ENCODE data around the gene PTP4A1. TPM values are rescaled to one million over a fixed set of nuclear protein-coding genes. Genes with fewer than 3 reads are reported as not detected.

The PTP4A1 gene
- polyA plus RNA-seq, 1 of the 3 experiments (the other 2 are of a cell fraction) = 12.5 TPM

GRCh38 chr6:63573076-63573898 is 1.0 kb downstream of the PTP4A1 start:
- H3K9me3 ChIP-seq = no peaks in the 10 kb centered on the region
- ChIA-PET POLR2A (interaction anchor here (1.2 to 1.5 kb wide), 3 partner anchors 63 to 244 kb away, joined by 3 to 10 read pairs (median 3); partner anchors contain the start of gene PHF3), CTCF (interaction anchor here (0.6 to 2.3 kb wide), 13 partner anchors 11 to 233 kb away, joined by 3 to 26 read pairs (median 3); no protein-coding TSS in a partner anchor)
- no peaks in the 10 kb centered on the region for H3K9me2 ChIP-seq
- DNase-seq = peak; percentile 70
- peaks cover 5% of the 10 kb centered on the region for H3F3A ChIP-seq (replicated peaks; ENCODE audit: insufficient read depth)
- no peaks in the 10 kb centered on the region for H3K27me3 ChIP-seq (ENCODE audit: insufficient read depth)
- H2AFZ ChIP-seq (ENCODE audit: low read depth) = 0 out of 2 replicates have a peak overlapping the region, but pooled peaks have one; percentile 48
- H3K27ac ChIP-seq (ENCODE audit: low read depth in 2 of 2, low read length in 1 of 2) = peak overlapping the region; percentile 89 to 98
- H3K4me2 ChIP-seq = peak overlapping the region; percentile 80
- peaks cover 0 to 5% of the 10 kb centered on the region in 2 experiments; a peak in 3 of 4 replicates for H3K4me1 ChIP-seq (ENCODE audit: control insufficient read depth in 1 of 2, insufficient read depth in 2 of 2, low read depth in 1 of 2, low read length in 1 of 2)
- peak overlapping the region; percentile 97 for H3K9ac ChIP-seq
- H3K79me2 ChIP-seq (ENCODE audit: insufficient read depth) = peaks cover 60% of the 10 kb centered on the region
- peaks cover 20 to 22% of the 10 kb centered on the region in 2 experiments for H3K36me3 ChIP-seq (replicated peaks in 1 of 2; ENCODE audit: control insufficient read depth in 1 of 2, insufficient read depth in 2 of 2, low read length in 1 of 2)
- TF ChIP-seq POLR2AphosphoS5 (IDR thresholded peaks at IDR 0.05; ENCODE audit: low read depth, low read length) = peak; percentile 61; the same call in 1 of the 2 replicates
- peak; percentile 62; the same call in 1 of the 2 replicates for TF ChIP-seq MXI1 (IDR thresholded peaks at IDR 0.05; ENCODE audit: low read depth, low read length)
- TF ChIP-seq ELF1 (IDR thresholded peaks at IDR 0.05) = peak; percentile 17; the same call in 1 of the 2 replicates
- TF ChIP-seq YY1 (IDR thresholded peaks at IDR 0.05; ENCODE audit: low read depth) = peak; percentile 68; the same call in 1 of the 2 replicates
- no peak; the same call in 1 of the 2 replicates for TF ChIP-seq NRF1 (IDR thresholded peaks at IDR 0.05; ENCODE audit: low read depth, low read length)
- TF ChIP-seq GATA2 (CRISPR knock-in tag; IDR thresholded peaks at IDR 0.05) = no peak
- TF ChIP-seq MAX (IDR thresholded peaks at IDR 0.05; ENCODE audit: low read depth) = peak; percentile 52; the same call in 1 of the 2 replicates
- H3K4me3 ChIP-seq (ENCODE audit: low read depth in 2 of 2, low read length in 1 of 2) = peak overlapping the region; percentile 72 to 95
- peaks cover 35% of the 10 kb centered on the region for H4K20me1 ChIP-seq (ENCODE audit: insufficient read depth)
- under 1% methylated on average over 14 of the region's 86 CpGs for WGBS (ENCODE audit: low lambda C conversion rate)

GRCh38 chr6:63573899-63574553 is 1.7 kb downstream of the PTP4A1 start:
- Histone ChIP-seq H3K79me2 (ENCODE audit: insufficient read depth) (peaks cover 66% of the 10 kb centered on the region), H3K4me2 (peak overlapping the region; percentile 80), H3K9ac (peak overlapping the region; percentile 97), H3K36me3 (replicated peaks in 1 of 2; ENCODE audit: control insufficient read depth in 1 of 2, insufficient read depth in 2 of 2, low read length in 1 of 2) (peaks cover 27 to 30% of the 10 kb centered on the region in 2 experiments), H3K27ac (ENCODE audit: low read depth in 2 of 2, low read length in 1 of 2) (peak overlapping the region; percentile 89 to 98), H3K4me3 (ENCODE audit: low read depth in 2 of 2, low read length in 1 of 2) (peak overlapping the region; percentile 72 to 95), H3K4me1 (ENCODE audit: control insufficient read depth in 1 of 2, insufficient read depth in 2 of 2, low read depth in 1 of 2, low read length in 1 of 2) (peaks cover 0 to 5% of the 10 kb centered on the region in 2 experiments; a peak in 3 of 4 replicates), H3K9me3 (no peaks in the 10 kb centered on the region), H3K9me2 (no peaks in the 10 kb centered on the region), H3F3A (replicated peaks; ENCODE audit: insufficient read depth) (peaks cover 5% of the 10 kb centered on the region), H2AFZ (ENCODE audit: low read depth) (no peak overlapping the region), H3K27me3 (ENCODE audit: insufficient read depth) (no peaks in the 10 kb centered on the region), H4K20me1 (ENCODE audit: insufficient read depth) (peaks cover 36% of the 10 kb centered on the region)
- WGBS (ENCODE audit: low lambda C conversion rate) = 2% methylated on average over 10 of the region's 10 CpGs
- DNase-seq = peak; percentile 60
- CTCF ChIA-PET = interaction anchor here (0.7 to 2.3 kb wide), 24 partner anchors 9 to 255 kb away, joined by 3 to 26 read pairs (median 3); partner anchors contain the start of gene PHF3
- POLR2A ChIA-PET = interaction anchor here (1.2 to 1.5 kb wide), 3 partner anchors 62 to 243 kb away, joined by 3 to 10 read pairs (median 3); partner anchors contain the start of gene PHF3
- TF ChIP-seq ELF1 (IDR thresholded peaks at IDR 0.05) = peak; percentile 64; the same call in 1 of the 2 replicates
- TF ChIP-seq TAF1 (IDR thresholded peaks at IDR 0.05; ENCODE audit: borderline replicate concordance, low read depth, low read length) = 0 out of 2 replicates have a peak, but pooled peaks have one; percentile 34
- TF ChIP-seq NRF1 (IDR thresholded peaks at IDR 0.05; ENCODE audit: low read depth, low read length) = no peak
- TF ChIP-seq RXRA (IDR thresholded peaks at IDR 0.05; ENCODE audit: borderline replicate concordance, low read depth) = no peak
- no peak; the same call in 1 of the 2 replicates for TF ChIP-seq MXI1 (IDR thresholded peaks at IDR 0.05; ENCODE audit: low read depth, low read length)
- TF ChIP-seq JUND (IDR thresholded peaks at IDR 0.05) = no peak
- TF ChIP-seq TCF12 (IDR thresholded peaks at IDR 0.05) = no peak
- TF ChIP-seq NFIC (IDR thresholded peaks at IDR 0.05; ENCODE audit: borderline replicate concordance) = no peak
- TF ChIP-seq YY1 (IDR thresholded peaks at IDR 0.05; ENCODE audit: low read depth) = no peak
- peak; percentile 19 for TF ChIP-seq CHD2 (IDR thresholded peaks at IDR 0.05; ENCODE audit: low read length, partially characterized antibody)
- no peak for TF ChIP-seq TEAD4 (IDR thresholded peaks at IDR 0.05; ENCODE audit: borderline replicate concordance, insufficient read depth)
- no peak for TF ChIP-seq IRF3 (IDR thresholded peaks at IDR 0.05; ENCODE audit: low read depth, low read length)
- TF ChIP-seq USF2 (IDR thresholded peaks at IDR 0.05; ENCODE audit: borderline replicate concordance, low read depth, low read length) = no peak
- TF ChIP-seq CTCF (IDR thresholded peaks at IDR 0.05) = peak; percentile 86

All from SK-N-SH (cell line).